ENCODE measurements around the gene LIN54.
"Not testable (repeated sequence)": the region's sequence is repeated elsewhere in the genome, so short reads cannot be mapped to it uniquely, and the experiment has no call there.

Gene LIN54

GRCh38 chr4:83012200-83012686 lies 1.6 kb upstream of the LIN54 start:
- DNase-seq (ENCODE audit: low read depth, low spot score): no peak

GRCh38 chr4:83011689-83012199 lies 1.1 kb upstream of the LIN54 start:
- no peak for DNase-seq (ENCODE audit: low read depth, low spot score)

- DNase-seq (ENCODE audit: low read depth, low spot score): no peak
Measured at GRCh38 chr4:83010111-83010521, 507 bp downstream of the LIN54 start.

GRCh38 chr4:83009529-83009928 lies 1.1 kb downstream of the LIN54 start:
- no peak for DNase-seq (ENCODE audit: low read depth, low spot score)

- not testable (repeated sequence) for DNase-seq (ENCODE audit: low read depth, low spot score)
Measured at GRCh38 chr4:83003044-83003791, 7.4 kb downstream of the LIN54 start.

GRCh38 chr4:83002329-83002728 lies 8.3 kb downstream of the LIN54 start:
- no peak for DNase-seq (ENCODE audit: low read depth, low spot score)

- no peak for DNase-seq (ENCODE audit: low read depth, low spot score)
Measured at GRCh38 chr4:82998898-82999297, 11.7 kb downstream of the LIN54 start.

GRCh38 chr4:82994834-82995233 lies 15.8 kb downstream of the LIN54 start:
- no peak for DNase-seq (ENCODE audit: low read depth, low spot score)

- DNase-seq (ENCODE audit: low read depth, low spot score): no peak
Measured at GRCh38 chr4:82989575-82990429, 20.8 kb downstream of the LIN54 start.

- no peak for DNase-seq (ENCODE audit: low read depth, low spot score)
Measured at GRCh38 chr4:82988323-82988832, 22.2 kb downstream of the LIN54 start.

GRCh38 chr4:82987519-82987918 lies 23.1 kb downstream of the LIN54 start:
- not testable (repeated sequence) for DNase-seq (ENCODE audit: low read depth, low spot score)

GRCh38 chr4:82984459-82984858 lies 26.2 kb downstream of the LIN54 start:
- no peak for DNase-seq (ENCODE audit: low read depth, low spot score)

GRCh38 chr4:82983444-82983843 lies 27.2 kb downstream of the LIN54 start:
- no peak for DNase-seq (ENCODE audit: low read depth, low spot score)

GRCh38 chr4:82981138-82981537 lies 29.5 kb downstream of the LIN54 start:
- DNase-seq (ENCODE audit: low read depth, low spot score): no peak

- DNase-seq (ENCODE audit: low read depth, low spot score): no peak
Measured at GRCh38 chr4:82975792-82976191, 34.8 kb downstream of the LIN54 start.

GRCh38 chr4:82969414-82969813 lies 41.2 kb downstream of the LIN54 start:
- DNase-seq (ENCODE audit: low read depth, low spot score): no peak

GRCh38 chr4:82968972-82969371 lies 41.7 kb downstream of the LIN54 start:
- DNase-seq (ENCODE audit: low read depth, low spot score): no peak

- no peak for DNase-seq (ENCODE audit: low read depth, low spot score)
Measured at GRCh38 chr4:82965763-82966162, 44.9 kb downstream of the LIN54 start.

GRCh38 chr4:82957045-82957444 lies 53.6 kb downstream of the LIN54 start:
- DNase-seq (ENCODE audit: low read depth, low spot score): no peak

- DNase-seq (ENCODE audit: low read depth, low spot score): no peak
Measured at GRCh38 chr4:82954212-82954611, 56.4 kb downstream of the LIN54 start.

- no peak for DNase-seq (ENCODE audit: low read depth, low spot score)
Measured at GRCh38 chr4:82951196-82951595, 59.4 kb downstream of the LIN54 start.

GRCh38 chr4:82948647-82949204 lies 61.9 kb downstream of the LIN54 start:
- DNase-seq (ENCODE audit: low read depth, low spot score): no peak
